Stimulated activated CD8-positive, alpha-beta memory T cell treated with anti-CD3 and anti-CD28 coated beads, Interleukin-12 subunit alpha, Interleukin-12 subunit beta, amount 100 ng/mL, for 24 hours (primary cell): Measurements from ENCODE around the gene FNDC3B.

Source experiments
- DNase-seq: peaks from one replicate; pipeline ENCODE4 v3.0.0-alpha.2; 2020; ENCODE audit errors: extremely low read depth

The FNDC3B gene

GRCh38 chr3:172332256-172333041, 293.1 kb downstream of the FNDC3B start:
- no peak for DNase-seq

- DNase-seq = no peak
Observed at GRCh38 chr3:172333042-172333377, 293.6 kb downstream of the FNDC3B start.

- no peak for DNase-seq
Observed at GRCh38 chr3:172333692-172334457, 294.5 kb downstream of the FNDC3B start.

- no peak for DNase-seq
Observed at GRCh38 chr3:172334671-172335207, 295.4 kb downstream of the FNDC3B start.

- DNase-seq = no peak
Observed at GRCh38 chr3:172339892-172340291, 300.5 kb downstream of the FNDC3B start.

- no peak for DNase-seq
Observed at GRCh38 chr3:172340583-172340982, 301.2 kb downstream of the FNDC3B start.

GRCh38 chr3:172341482-172342059, 302.2 kb downstream of the FNDC3B start:
- DNase-seq = no peak

GRCh38 chr3:172342097-172342659, 302.8 kb downstream of the FNDC3B start:
- DNase-seq = no peak

GRCh38 chr3:172343117-172343516, 303.7 kb downstream of the FNDC3B start:
- DNase-seq = no peak

- no peak for DNase-seq
Observed at GRCh38 chr3:172343979-172344378, 304.6 kb downstream of the FNDC3B start.

GRCh38 chr3:172346161-172346560, 306.8 kb downstream of the FNDC3B start:
- no peak for DNase-seq

GRCh38 chr3:172347895-172348679, 308.7 kb downstream of the FNDC3B start:
- DNase-seq = no peak

- DNase-seq = no peak
Observed at GRCh38 chr3:172351895-172352466, 312.6 kb downstream of the FNDC3B start.

- DNase-seq = no peak
Observed at GRCh38 chr3:172352786-172353185, 313.4 kb downstream of the FNDC3B start.

- DNase-seq = no peak
Observed at GRCh38 chr3:172354931-172355499, 315.6 kb downstream of the FNDC3B start.

- DNase-seq = no peak
Observed at GRCh38 chr3:172355836-172356235, 316.5 kb downstream of the FNDC3B start.

- DNase-seq = no peak
Observed at GRCh38 chr3:172356427-172356826, 317.0 kb downstream of the FNDC3B start.

GRCh38 chr3:172357850-172358754, 318.7 kb downstream of the FNDC3B start:
- DNase-seq = no peak

GRCh38 chr3:172359231-172359630, 319.9 kb downstream of the FNDC3B start:
- no peak for DNase-seq

- no peak for DNase-seq
Observed at GRCh38 chr3:172359996-172360395, 320.6 kb downstream of the FNDC3B start.
